HL-60 (cell line): ENCODE measurements around the gene CBLB.

Experiments
- DNase-seq, 2 experiments: peaks; one replicate each; pipeline ENCODE4 v3.0.0-alpha.2; 2010 to 2020; ENCODE audit warnings: low read depth in 1 of 2, low spot score in 1 of 2
- H3K27ac ChIP-seq: fragments of 250-450 bp; sonication (Bioruptor Pico); replicated peaks from 2 replicates; pipeline ENCODE4 v1.5.1; 2020; ENCODE audit warnings: mild to moderate bottlenecking, moderate library complexity
- H3K27me3 ChIP-seq: fragments of 250-450 bp; sonication (Bioruptor Pico); 2 replicates; pipeline ENCODE4 v1.5.1; 2021; ENCODE audit warnings: mild to moderate bottlenecking, moderate library complexity; ENCODE audit not compliant: insufficient read depth, poor library complexity, severe bottlenecking
- H3K4me3 ChIP-seq: replicated peaks from 2 replicates; pipeline ENCODE4 v1.5.1; 2011; ENCODE audit warnings: mild to moderate bottlenecking, control low read depth, low read length; ENCODE audit not compliant: insufficient read depth
- GABPA ChIP-seq: IDR thresholded peaks from 2 replicates; pipeline ENCODE4 v1.6.1; 2012; ENCODE audit warnings: low read depth
- POLR2AphosphoS5 ChIP-seq: IDR thresholded peaks from 2 replicates; pipeline ENCODE4 v1.6.1; 2012; ENCODE audit warnings: low read depth
- SPI1 ChIP-seq: IDR thresholded peaks from 2 replicates; pipeline ENCODE4 v1.6.1; 2012; ENCODE audit warnings: low read depth, mild to moderate bottlenecking, borderline replicate concordance
- TF ChIP-seq, protein P1 (sequence below): IDR thresholded peaks from one replicate; pipeline ENCODE4 v1.5.1; 2011; ENCODE audit warnings: low read length, control low read depth, inconsistent platforms; ENCODE audit not compliant: insufficient read depth
- TF ChIP-seq, protein P2 (sequence below): IDR thresholded peaks from 2 replicates; pipeline ENCODE4 v1.6.1; 2012; ENCODE audit warnings: low read depth; ENCODE audit not compliant: insufficient replicate concordance

Gene CBLB

DNA sequence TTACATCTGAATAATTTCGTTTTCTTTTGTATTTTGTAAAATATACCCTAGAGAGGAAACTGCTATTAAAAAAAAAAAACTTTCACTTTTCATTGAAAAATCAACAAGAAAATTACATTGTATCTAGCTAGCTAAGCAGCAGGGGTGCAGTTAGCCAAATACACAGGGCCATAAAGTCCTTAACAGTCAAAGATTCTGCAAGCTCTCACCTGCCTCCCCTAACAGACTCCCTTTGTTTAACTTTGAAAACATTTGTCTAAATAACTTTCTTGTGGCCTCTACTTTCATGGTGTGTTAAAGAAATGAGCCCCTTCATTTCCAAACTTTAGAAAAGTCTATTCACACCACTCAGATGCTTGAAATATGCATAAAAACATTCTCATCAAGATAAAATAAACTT is 23.3 kb downstream of the CBLB start:
- no peak for DNase-seq
- no peaks in the 10 kb centered on the region for H3K27me3 ChIP-seq
- H3K4me3 ChIP-seq: no peak overlapping the region
- no peak overlapping the region for H3K27ac ChIP-seq
- TF ChIP-seq, protein P1, sequence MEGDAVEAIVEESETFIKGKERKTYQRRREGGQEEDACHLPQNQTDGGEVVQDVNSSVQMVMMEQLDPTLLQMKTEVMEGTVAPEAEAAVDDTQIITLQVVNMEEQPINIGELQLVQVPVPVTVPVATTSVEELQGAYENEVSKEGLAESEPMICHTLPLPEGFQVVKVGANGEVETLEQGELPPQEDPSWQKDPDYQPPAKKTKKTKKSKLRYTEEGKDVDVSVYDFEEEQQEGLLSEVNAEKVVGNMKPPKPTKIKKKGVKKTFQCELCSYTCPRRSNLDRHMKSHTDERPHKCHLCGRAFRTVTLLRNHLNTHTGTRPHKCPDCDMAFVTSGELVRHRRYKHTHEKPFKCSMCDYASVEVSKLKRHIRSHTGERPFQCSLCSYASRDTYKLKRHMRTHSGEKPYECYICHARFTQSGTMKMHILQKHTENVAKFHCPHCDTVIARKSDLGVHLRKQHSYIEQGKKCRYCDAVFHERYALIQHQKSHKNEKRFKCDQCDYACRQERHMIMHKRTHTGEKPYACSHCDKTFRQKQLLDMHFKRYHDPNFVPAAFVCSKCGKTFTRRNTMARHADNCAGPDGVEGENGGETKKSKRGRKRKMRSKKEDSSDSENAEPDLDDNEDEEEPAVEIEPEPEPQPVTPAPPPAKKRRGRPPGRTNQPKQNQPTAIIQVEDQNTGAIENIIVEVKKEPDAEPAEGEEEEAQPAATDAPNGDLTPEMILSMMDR: no peak
- TF ChIP-seq, protein P2, sequence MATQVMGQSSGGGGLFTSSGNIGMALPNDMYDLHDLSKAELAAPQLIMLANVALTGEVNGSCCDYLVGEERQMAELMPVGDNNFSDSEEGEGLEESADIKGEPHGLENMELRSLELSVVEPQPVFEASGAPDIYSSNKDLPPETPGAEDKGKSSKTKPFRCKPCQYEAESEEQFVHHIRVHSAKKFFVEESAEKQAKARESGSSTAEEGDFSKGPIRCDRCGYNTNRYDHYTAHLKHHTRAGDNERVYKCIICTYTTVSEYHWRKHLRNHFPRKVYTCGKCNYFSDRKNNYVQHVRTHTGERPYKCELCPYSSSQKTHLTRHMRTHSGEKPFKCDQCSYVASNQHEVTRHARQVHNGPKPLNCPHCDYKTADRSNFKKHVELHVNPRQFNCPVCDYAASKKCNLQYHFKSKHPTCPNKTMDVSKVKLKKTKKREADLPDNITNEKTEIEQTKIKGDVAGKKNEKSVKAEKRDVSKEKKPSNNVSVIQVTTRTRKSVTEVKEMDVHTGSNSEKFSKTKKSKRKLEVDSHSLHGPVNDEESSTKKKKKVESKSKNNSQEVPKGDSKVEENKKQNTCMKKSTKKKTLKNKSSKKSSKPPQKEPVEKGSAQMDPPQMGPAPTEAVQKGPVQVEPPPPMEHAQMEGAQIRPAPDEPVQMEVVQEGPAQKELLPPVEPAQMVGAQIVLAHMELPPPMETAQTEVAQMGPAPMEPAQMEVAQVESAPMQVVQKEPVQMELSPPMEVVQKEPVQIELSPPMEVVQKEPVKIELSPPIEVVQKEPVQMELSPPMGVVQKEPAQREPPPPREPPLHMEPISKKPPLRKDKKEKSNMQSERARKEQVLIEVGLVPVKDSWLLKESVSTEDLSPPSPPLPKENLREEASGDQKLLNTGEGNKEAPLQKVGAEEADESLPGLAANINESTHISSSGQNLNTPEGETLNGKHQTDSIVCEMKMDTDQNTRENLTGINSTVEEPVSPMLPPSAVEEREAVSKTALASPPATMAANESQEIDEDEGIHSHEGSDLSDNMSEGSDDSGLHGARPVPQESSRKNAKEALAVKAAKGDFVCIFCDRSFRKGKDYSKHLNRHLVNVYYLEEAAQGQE: no peak
- no peak for TF ChIP-seq SPI1
- TF ChIP-seq POLR2AphosphoS5: no peak

DNA sequence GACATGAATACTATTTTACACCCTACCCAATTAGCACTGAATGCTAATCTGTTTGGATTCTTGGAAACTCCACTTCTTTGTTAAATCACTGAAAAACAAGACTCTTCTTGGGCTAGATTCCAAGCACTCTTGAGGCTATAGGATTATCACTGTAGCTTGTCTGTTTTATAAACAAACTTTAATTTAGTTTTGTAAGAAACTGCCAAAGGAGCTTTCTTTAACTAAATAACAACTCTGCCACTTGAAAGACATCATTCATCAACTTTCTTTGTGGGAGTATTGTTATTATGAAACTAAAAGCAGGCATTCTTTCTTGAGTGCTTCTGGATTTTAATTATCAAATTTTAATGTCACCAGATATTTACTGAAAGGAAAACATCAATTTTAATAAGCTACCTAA is 24.1 kb downstream of the CBLB start:
- Histone ChIP-seq H3K27ac (no peak overlapping the region), H3K4me3 (no peak overlapping the region)
- TF ChIP-seq POLR2AphosphoS5: no peak

DNA sequence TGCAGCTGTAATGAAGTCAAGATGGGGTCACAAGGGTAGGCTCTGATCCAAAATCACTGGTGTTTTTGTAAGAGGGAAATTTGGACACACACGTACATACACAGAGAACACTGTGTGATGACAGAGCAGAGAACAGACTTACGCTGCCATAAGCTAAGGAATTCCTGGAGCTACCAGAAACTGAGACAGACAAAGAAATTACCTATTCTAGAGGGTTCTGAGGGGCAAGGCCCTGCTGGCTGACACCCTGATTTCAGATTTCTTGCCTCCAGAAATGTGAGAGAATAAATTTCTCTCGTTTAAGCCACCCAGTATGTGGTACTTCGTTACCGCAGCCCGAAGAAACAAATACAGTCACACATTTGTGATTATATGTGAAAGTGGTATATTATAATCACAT is 24.8 kb downstream of the CBLB start:
- Histone ChIP-seq H3K4me3 (no peak overlapping the region), H3K27ac (no peak overlapping the region), H3K27me3 (no peaks in the 10 kb centered on the region)
- DNase-seq: no peak
- TF ChIP-seq SPI1 (no peak), GABPA (no peak)

More for the DNA sequence above, 24.1 kb downstream of the CBLB start:
- no peaks in the 10 kb centered on the region for H3K27me3 ChIP-seq
- DNase-seq: no peak

DNA sequence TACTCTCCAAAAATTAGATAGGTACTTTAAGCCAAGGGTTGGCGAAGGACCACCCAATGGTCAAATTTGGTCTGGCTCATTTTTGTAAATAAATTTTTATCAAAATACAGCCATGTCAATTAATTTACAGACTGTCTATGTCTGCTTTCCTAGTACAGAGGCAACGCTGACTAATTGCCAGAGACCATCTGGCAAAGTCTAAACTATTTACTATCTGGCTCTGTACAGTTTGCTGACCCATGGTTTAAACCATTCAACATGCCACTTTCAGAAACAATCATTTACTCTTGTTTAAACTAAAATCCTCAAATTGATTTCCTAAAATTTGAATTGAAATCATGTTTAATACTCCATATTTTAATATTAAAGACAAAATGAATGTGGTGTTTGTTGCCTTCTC is 25.9 kb downstream of the CBLB start:
- Histone ChIP-seq H3K27ac (no peak overlapping the region), H3K4me3 (no peak overlapping the region), H3K27me3 (no peaks in the 10 kb centered on the region)
- TF ChIP-seq GABPA: no peak
- TF ChIP-seq, protein P2: no peak
- TF ChIP-seq, protein P1: no peak
- no peak for TF ChIP-seq POLR2AphosphoS5
- DNase-seq: no peak

DNA sequence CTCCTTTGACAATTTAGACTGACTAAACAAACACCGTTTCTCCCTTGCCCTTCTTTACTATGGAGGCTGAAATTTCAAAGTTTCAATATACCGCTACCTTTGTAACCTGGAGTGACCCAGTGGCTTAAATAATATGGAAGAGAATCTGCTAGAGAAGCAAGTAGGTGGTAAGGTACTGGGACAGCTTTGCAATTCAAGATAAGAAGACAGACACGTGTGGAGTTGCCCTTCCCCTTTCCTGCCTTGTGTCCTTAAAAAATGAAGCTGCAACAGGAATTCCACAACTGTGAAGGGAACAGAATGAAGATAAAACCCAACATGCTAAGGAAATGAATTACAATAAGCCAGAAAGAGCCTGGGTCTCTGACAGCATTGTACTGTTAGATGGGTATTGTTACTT is 26.4 kb downstream of the CBLB start:
- no peak overlapping the region for H3K4me3 ChIP-seq
- DNase-seq: no peak
- no peaks in the 10 kb centered on the region for H3K27me3 ChIP-seq
- no peak overlapping the region for H3K27ac ChIP-seq
- TF ChIP-seq GABPA: no peak
- TF ChIP-seq, protein P1: no peak
- no peak for TF ChIP-seq SPI1
- TF ChIP-seq, protein P2: no peak
- no peak for TF ChIP-seq POLR2AphosphoS5
